Hypothalamus (tissue), 51 donors: ENCODE data around the gene TRMO.
"Not testable (repeated sequence)": the region's sequence is repeated elsewhere in the genome, so short reads cannot be mapped to it uniquely, and the experiment has no call there.

Source experiments
- DNase-seq, 51 donors: peaks; one replicate each; lab custom pipeline; 2025; lab: John Stamatoyannopoulos, UW

TRMO gene, protein sequence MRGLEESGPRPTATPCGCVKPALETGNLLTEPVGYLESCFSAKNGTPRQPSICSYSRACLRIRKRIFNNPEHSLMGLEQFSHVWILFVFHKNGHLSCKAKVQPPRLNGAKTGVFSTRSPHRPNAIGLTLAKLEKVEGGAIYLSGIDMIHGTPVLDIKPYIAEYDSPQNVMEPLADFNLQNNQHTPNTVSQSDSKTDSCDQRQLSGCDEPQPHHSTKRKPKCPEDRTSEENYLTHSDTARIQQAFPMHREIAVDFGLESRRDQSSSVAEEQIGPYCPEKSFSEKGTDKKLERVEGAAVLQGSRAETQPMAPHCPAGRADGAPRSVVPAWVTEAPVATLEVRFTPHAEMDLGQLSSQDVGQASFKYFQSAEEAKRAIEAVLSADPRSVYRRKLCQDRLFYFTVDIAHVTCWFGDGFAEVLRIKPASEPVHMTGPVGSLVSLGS

DNA sequence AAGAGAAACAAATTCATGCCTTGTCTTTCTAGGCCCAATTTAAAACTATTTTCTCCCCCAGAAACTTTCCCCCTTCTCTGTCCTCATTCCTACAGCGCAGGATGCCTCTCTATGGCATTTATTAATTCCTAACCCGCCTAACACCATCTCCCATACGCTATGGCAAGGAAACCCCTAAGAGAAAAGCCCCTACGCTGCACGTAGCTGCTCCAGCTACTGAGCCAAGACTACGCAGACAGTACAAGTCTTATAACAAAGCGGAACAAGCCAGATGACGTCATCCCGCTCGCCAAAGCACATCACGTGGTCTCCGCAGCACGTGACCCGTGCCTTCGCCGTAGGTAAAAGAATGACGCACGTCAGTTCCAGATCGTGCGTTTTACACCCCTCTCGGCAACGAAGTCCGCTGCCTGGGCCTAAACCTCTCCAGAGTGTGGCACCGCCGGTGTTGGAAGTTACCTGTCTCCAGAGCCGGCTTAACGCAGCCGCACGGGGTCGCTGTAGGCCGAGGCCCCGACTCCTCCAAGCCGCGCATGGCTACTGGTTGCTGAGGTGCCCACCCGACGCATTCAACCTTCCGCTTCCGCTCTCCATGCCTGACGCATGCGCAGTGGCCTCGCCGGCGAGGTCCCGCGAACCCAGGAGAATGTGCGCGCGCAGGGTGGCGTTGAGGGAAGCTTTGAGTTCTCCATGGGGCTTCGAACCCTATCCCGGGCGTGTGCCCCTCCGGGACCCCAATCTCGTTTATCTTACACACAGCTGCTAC lies at the start of gene TRMO:
TSS of gene TRMO (minus strand) at position 542 of the 766 bp plus-strand sequence. CDS start at position 535, 7 bp downstream.
- DNase-seq, result peak; percentile 87 to 100 (median 96)

DNA sequence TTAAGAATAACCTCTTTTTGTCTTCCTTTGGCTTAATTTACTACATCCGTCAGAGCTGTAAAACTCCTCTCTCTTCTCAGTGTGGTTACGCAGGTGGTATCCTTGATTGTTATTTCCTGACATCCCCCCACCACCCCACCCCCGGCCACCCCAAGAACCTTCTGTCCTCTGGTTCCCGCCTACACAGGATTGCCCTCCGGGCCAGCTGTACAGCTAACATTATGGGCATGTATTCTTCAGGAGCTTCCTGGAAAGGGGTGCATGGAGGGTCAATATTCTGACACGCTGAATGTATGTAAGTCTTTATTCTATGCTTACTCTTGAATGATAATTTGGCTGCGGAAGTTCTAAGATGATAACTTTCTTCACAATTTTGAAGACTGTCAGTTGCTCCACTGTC lies 47.9 kb upstream of the TRMO start:
- no peak for DNase-seq

DNA sequence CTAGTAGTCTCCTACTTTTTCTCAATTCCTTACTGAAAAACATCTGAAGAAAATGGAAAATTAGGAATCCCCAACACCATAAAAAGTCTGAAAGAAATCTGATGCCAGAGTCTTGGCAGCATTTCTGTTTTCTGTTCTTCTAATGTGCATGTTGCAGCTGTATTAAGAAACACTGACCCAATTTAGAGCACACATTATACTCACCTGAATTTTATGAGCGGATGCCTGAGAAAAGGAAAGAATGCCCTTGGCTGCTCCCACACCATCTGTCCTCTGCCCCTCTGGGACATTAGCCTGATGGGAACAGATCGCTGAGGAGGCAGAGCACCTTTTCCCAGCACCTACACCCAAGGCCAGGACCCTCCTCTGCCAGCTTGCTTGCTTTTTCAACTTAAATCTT lies 46.7 kb upstream of the TRMO start:
- no peak for DNase-seq

DNA sequence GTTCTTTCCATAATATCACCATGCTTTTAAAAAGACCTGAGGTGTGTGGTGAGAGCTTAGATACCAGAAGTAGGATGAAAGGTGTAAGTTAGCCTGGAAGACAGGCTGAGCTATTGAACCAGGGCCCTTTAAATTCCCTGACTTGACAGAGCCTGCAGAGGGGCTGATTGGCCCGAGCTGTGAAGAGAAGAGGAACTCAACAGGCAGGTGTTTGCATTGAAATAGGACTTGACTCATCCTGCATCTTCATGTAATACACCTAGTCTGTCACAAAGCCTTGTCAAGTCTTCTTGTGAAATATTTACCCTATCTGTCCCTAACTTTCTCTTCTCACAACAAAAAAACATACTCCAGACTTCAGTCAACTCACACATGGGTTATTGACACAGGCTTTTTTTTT lies 44.2 kb upstream of the TRMO start:
- no peak for DNase-seq

DNA sequence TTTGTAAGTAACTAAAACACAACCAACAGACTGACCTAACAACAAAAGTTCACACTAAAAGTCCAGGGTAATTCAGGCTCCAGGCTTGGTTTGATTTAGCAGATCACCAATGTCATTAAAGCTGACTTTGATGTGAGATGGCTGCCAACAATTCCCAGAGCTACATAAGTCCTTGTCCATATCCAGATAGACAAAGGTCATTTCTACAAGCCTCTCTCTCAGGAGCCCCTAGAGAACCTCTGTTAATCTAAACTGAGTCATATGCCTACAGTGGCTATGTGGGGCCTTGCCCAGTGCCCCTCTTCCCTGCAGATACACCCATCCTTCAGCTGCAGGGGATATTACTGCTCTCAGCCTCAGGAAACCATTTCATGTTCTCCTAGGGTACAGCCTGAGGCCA lies 42.6 kb upstream of the TRMO start:
- DNase-seq, result no peak

DNA sequence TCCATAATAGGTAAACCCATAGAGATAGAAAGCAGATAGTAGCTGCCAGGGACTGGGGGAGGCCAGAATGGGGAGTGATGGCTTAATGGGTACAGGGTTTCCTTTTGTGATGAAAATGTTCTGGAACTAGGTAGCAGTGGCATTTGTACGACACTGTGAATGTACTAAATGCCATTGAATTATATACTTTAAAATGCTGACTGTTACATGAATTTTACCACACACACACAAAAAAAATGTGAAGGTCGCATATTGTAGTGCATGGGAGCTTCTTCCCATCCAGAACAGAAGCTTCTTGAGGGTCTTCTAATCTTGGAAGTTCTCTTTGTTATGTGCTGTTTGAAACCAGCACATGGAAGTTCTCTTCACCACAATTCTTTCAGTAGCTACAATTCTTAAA lies 40.9 kb upstream of the TRMO start:
- DNase-seq, result no peak

DNA sequence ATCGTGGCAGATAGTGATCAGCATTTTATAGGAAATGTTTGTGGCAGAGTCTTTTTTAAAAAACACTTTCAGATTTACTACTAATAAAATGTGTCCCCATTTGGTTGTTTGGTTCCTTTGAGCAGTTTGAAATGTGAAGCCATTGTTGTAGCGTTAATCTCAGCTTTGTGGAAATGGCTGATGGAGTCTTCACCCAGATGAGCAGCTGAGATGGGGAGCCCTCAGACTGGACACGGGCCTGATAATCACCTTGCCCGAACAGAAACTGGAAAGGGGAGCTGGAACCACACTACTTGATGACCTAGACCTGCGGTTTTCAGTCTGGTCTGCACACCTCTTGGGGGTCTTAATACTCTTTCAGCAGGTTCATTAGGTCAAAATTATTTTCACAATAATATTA lies 40.3 kb upstream of the TRMO start:
- DNase-seq, result no peak

DNA sequence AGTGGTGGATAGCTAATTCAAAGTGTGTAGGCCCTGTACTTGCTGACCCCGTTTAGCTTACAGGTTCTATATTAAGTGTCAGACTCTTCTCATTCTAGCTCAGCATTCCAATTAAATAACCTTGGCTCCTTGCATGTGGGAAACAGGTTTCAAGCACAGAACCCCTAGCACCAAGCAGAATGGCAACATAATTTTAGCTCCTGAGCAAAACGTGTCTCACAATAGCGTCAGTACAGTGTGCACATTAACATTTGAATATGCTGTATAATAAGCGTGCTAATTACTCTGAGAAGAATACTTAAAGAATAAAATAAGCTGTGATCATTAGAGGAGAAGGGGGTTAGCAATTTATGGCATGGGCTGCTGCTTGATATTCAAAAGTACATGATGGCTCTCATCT lies 39.8 kb upstream of the TRMO start:
- peak in 1 of 51 donors; percentile 25 for DNase-seq

DNA sequence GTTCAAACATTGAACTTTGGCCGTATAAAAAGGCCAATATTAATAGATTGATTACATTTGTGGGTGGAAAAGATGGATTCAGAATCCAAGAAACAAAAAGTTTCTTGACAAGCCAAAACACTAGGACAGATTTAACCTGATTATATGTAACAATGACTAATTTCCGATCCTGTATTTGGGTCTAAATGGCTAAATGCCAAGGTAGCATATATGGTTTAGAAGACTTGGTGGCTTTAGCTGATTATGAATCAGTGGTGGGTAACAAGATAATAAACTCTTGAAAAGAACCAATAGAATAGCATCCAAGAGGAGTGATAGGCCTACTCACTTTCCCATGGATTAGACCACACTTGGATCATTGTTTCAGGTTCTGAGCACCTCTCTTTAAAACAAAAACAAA lies 39.1 kb upstream of the TRMO start:
- DNase-seq, result no peak

DNA sequence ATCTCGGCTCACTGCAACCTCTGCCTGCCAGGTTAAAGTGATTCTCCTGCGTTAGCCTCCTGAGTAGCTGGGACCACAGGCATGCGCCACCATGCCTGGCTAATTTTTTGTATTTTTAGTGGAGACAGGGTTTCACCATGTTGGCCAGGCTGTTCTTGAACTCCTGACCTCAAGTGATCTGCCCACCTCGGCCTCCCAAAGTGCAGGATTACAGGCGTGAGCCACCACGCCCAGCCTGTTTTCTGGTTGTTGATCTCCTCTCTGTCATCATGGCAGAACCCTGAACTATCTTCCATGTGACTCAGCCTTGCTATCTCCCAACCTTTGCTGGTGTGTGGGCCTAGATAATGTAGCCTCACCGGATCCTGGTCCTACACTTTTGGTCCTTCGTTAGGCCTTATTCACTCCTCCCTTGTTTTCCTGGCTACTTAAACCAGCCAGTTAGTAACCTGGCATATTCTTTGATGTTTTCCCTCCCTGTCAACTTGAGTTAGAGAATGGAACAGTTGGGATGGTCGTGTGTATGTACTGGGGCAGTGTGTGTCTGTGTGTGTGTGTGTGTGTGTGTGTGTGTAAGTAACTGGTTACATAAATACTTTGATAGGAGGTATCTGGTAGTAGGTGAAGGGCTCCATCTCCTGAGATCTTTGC lies 38.5 kb upstream of the TRMO start:
- DNase-seq, result not testable (repeated sequence)

DNA sequence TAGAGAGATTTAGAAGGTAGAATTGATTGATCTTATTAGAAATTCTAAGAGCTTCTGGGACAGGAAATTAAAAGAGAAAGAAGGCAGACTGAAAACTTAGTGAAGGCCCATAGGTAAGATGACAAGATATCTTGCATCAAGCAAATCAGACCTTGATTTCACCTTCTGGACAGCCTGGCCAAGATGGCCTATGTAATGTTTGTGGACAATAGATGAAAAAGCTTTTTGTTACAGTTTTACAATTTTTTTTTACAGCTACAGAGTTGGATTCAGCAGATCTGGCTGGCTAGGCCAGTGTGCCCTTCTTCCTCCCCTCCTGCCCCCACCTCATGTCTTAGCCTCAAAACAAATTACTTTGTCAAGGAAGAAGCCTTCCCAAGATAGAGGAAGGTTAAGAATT lies 37.3 kb upstream of the TRMO start:
- DNase-seq, result no peak

DNA sequence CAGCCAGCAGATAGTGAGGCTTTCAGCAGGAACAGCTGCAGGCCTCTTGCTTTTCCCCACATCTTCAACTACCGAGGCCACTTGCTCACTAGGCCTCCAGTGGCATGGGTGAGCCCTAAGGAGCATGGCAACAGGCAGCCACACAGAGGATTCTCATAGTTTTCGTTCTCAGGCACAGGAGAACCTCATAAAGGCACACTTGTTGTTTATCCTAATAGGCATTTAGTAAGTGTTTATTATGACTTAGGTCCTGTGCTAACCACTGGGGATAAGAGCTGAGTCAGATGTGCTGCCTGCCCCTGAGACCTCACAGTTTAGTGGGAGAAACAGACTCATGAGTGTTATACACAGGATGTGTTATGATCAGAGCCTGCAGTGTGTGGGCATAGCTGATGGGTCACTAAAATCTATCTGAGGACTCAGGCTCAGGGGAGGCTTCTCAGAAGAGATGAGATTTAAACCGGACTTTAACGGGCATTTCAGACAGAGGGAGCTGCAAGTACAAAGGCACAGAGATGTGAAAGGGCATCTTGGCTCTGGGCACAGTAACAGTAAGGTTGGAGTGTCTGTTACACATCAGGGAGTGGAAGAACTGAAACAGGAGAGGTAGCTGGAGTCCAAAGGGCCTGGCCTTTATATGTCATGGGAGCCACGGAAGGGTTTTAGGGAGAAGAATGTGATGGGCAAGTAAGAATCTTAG lies 36.7 kb upstream of the TRMO start:
- peak in 2 of 51 donors; percentile 23 to 28 for DNase-seq

DNA sequence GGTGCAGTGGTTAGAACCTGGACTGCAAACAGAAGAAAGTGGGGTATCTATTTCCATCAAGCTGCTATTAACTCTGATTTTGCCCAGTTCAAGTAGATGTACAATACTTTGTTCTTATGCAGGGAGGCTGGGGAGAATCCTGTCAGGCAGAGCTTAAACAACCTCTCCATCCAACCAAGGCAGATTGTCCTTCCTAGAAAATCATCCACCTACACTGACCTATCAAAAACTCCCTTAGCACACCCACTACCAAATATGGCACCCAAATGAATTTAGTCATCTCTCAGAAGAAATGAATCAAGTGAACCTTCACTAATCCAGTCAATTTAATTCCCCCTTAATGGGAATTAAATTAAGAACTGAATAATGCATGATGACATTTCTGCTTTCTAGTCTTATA lies 34.0 kb upstream of the TRMO start:
- DNase-seq, result no peak

DNA sequence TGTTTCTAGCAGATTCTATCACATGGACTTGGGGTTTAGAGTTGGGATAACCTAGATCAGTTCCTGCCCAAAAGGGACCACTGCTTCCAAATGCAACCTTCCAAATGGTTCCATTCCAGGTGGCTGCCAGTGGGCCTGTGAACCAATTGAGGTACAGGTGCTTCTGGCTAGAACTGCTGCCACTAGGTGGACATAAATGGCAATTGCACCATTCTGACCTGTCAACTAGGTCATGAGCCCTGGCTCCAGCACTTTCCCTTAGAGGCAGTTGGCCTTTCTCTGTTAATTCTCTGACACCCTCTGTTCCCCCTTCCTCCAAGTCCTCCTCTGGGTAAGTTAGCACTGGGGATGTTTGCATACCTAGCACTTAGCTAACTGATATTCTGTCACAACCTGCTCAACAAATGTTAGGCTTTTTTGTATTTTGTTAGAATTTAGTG lies 32.3 kb upstream of the TRMO start:
- DNase-seq, result peak in 1 of 51 donors; percentile 8

DNA sequence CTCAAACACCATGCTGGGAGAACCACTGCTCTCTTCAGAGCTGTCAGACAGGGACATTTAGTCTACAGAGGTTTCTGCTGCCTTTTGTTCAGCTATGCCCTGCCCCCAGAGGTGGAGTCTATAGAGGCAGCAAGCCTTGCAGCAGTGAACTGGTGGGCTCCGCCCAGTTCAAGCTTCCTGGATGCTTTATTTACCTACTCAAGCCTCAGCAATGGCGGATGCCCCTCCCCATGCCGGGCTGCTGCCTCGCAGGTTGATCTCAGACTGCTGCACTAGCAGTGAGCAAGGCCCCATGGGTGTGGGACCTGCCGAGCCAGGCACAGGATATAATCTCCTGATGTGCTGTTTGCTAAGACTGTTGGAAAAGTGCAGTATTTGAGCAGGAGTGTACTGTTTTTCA lies 28.6 kb upstream of the TRMO start:
- DNase-seq, result not testable (repeated sequence)

DNA sequence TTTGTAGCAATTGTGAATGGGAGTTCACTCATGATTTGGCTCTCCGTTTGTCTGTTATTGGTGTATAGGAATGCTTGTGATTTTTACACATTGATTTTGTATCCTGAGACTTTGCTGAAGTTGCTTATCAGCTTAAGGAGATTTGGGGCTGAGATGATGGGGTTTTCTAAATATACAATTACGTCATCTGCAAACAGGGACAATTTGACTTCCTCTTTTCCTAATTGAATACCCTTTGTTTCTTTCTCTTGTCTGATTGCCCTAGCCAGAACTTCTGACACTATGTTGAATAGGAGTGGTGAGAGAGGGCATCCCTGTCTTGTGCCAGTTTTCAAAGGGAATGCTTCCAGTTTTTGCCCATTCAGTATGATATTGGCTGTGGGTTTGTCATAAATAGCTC lies 24.8 kb upstream of the TRMO start:
- DNase-seq, result not testable (repeated sequence)

DNA sequence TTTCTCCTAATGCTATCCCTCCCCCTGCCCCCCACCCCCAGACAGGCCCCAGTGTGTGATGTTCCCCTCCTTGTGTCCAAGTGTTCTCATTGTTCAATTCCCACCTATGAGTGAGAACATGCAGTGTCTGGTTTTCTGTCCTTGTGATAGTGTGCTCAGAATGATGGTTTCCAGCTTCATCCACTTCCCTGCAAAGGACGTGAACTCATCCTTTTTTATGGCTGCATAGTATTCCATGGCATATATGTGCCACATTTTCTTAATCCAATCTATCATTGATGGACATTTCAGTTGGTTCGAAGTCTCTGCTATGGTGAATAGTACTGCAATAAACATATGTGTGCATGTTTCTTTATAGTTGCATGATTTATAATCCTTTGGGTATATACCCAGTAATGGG lies 23.2 kb upstream of the TRMO start:
- not testable (repeated sequence) for DNase-seq

DNA sequence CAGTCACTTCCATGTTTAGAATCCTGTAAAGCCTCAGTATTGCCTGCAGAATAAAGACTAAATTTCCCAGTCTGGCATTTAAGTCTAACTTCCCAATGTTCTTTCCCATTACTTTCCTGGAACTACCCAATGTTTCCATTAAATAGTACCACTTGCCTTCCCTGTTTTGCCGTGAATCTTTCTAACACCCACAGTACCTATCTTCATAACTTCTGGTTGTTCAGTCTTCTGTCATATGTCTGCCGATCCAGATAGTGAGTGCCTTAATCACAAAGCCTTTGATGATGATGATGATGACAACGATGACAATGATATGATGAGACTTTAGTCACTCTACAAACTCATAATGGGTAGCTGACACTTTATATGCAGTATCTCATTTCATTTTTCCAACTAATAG lies 22.3 kb upstream of the TRMO start:
- no peak for DNase-seq

DNA sequence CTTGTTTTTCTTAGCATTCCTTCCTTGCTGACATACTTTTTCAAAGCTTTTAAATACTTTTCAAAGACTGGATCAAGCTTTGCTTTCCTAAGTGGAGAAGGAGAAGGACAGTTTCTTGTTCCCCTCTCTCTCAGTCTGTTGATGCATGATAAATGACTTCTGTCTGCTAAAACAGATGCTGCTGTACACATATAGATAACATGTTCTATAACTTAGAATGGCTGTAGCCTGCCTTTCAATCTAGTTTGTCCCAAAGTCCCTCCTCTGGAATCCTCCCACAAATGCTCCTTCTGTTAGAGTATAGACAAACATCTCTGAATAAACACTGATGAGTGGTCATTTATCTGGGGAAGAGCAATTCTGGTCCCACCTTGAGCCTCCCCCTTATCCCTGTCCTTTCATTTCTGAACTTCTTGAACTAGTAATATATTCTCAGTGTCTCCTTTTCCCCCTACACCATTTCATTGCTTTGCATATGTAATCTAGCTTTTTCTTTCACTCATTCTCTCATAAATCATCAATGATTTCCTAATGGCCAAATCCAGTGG lies 21.1 kb upstream of the TRMO start:
- no peak for DNase-seq

DNA sequence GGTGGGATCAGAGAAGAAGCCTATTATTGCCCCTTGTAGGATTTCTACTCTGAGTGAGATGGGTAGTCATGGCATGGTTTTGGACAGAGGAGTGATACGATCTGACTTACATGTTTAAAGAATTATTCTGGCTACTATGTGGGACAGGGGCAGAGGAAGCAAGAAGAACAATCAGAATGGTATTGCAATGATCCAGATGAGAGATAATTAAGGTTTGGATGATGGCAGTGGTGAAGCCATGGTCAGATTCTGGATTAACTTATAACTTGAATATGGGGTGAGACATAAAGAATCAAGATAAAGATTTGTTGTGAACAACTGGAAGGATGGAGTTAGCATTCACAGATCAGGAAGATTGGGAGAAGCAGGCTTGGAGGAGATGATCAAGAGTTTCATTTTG lies 19.0 kb upstream of the TRMO start:
- DNase-seq, result no peak
